ENCODE measurements around the gene CAB39. TPM values are rescaled to one million over a fixed set of nuclear protein-coding genes. Genes with fewer than 3 reads are reported as not detected.

The CAB39 gene
- total and polyA plus RNA-seq, 2 of the 8 experiments (the other 6 are each of a cell fraction or from before 2014, with no cell fraction given): 16.4 to 50.5 TPM

GRCh38 chr2:230775737-230776136, 63.1 kb downstream of the CAB39 start:
- no peak overlapping the region for H3K23ac ChIP-seq (ENCODE audit: insufficient read length)
- no peaks in the 10 kb centered on the region for H3K36me3 ChIP-seq (ENCODE audit: control insufficient read depth in 2 of 4, insufficient read depth in 4 of 4, low read length in 3 of 4)
- ChIA-PET POLR2A (ENCODE audit: partially characterized antibody) (no interaction called here), CTCF (ENCODE audit: partially characterized antibody) (interaction anchor here (0.5 to 2.3 kb wide), 4 partner anchors 11 to 41 kb away, joined by 3 to 9 read pairs (median 3); no protein-coding TSS in a partner anchor)
- no peak overlapping the region for H4K5ac ChIP-seq (ENCODE audit: insufficient read length, low read depth, low read length)
- H4K91ac ChIP-seq (replicated peaks; ENCODE audit: insufficient read length, low read length): no peak overlapping the region
- no peak overlapping the region for H2BK5ac ChIP-seq (ENCODE audit: low read depth, low read length)
- no peak overlapping the region for H3K14ac ChIP-seq (ENCODE audit: insufficient read length)
- 0 out of 2 replicates have a peak, but pooled peaks cover 2% of the 10 kb centered on the region for H3K23me2 ChIP-seq (ENCODE audit: low read depth, low read length)
- H2AK5ac ChIP-seq (ENCODE audit: low read depth, low read length): no peak overlapping the region
- no peaks in the 10 kb centered on the region; a peak in 1 of 7 replicates for H3K27me3 ChIP-seq (replicated peaks in 1 of 4; ENCODE audit: control insufficient read depth in 3 of 4, extremely low read depth in 1 of 4, insufficient read depth in 3 of 4, low read length in 3 of 4)
- DNase-seq (ENCODE audit: low read depth in 1 of 2, low spot score in 2 of 2) (no peak), FAIRE-seq (no peak)
- H3K18ac ChIP-seq (ENCODE audit: extremely low read depth, low read length): no peak overlapping the region
- WGBS, 2 experiments (ENCODE audit: extremely low coverage in 1 of 2, insufficient coverage in 1 of 2, insufficient read length in 1 of 2, insufficient replicate concordance in 2 of 2, low coverage in 1 of 2, low lambda C conversion rate in 2 of 2, missing lambda C conversion rate in 1 of 2): 85% methylated on average over 4 of the region's 4 CpGs; no CpG with 5 or more reads in 1 of the 2 experiments
- no peaks in the 10 kb centered on the region for H3K4me1 ChIP-seq (replicated peaks in 1 of 4; ENCODE audit: control insufficient read depth in 3 of 4, insufficient read depth in 4 of 4, low read length in 3 of 4)
- peaks cover 0 to 28% of the 10 kb centered on the region in 2 experiments; a peak in 2 of 4 replicates for H3K79me2 ChIP-seq (ENCODE audit: control insufficient read depth in 1 of 2, insufficient read depth in 2 of 2, low read length in 2 of 2)
- no peak overlapping the region for H2BK12ac ChIP-seq (ENCODE audit: low read depth, low read length)
- no peak overlapping the region for H4K8ac ChIP-seq (ENCODE audit: extremely low read depth, insufficient read depth, low read length)
- no peak overlapping the region for H2BK15ac ChIP-seq (ENCODE audit: low read length)
- H3K27ac ChIP-seq (ENCODE audit: low read depth, low read length): no peak overlapping the region
- H2BK120ac ChIP-seq (replicated peaks; ENCODE audit: low read depth, low read length): no peak overlapping the region
- no peak overlapping the region for H3K4ac ChIP-seq (replicated peaks; ENCODE audit: insufficient read length, low read depth, low read length)
- no peak overlapping the region for H3K4me3 ChIP-seq (ENCODE audit: extremely low read depth in 1 of 4, insufficient read depth in 2 of 4, low read depth in 3 of 4, low read length in 4 of 4)
- H2BK20ac ChIP-seq (ENCODE audit: low read length): no peak overlapping the region
- H2AFZ ChIP-seq (ENCODE audit: low read length): no peak overlapping the region
- peaks cover 0 to 2% of the 10 kb centered on the region in 2 experiments for H4K20me1 ChIP-seq (replicated peaks in 1 of 2; ENCODE audit: control insufficient read depth in 1 of 2, insufficient read depth in 2 of 2, low read length in 2 of 2)
- no peaks in the 10 kb centered on the region for H3K9me3 ChIP-seq (ENCODE audit: insufficient read depth in 2 of 2, low read depth in 1 of 2, low read length in 1 of 2)
- H3K9ac ChIP-seq (replicated peaks in 1 of 4; ENCODE audit: extremely low read depth in 1 of 4, low read depth in 3 of 4, low read length in 3 of 4): no peak overlapping the region
- H3K4me2 ChIP-seq (ENCODE audit: insufficient read depth in 1 of 2, low read depth in 2 of 2, low read length in 2 of 2): no peak overlapping the region
- H3K56ac ChIP-seq (replicated peaks; ENCODE audit: insufficient read length, low read depth, low read length): no peak overlapping the region
- no peaks in the 10 kb centered on the region; the same call in 1 of the 2 replicates for H3K79me1 ChIP-seq (ENCODE audit: low read depth, low read length)
- TF ChIP-seq CTCF (IDR thresholded peaks at IDR 0.05; ENCODE audit: control extremely low read depth in 1 of 3, insufficient read depth in 1 of 3, low read depth in 1 of 3, low read length in 3 of 3) (no peak), SP2 (IDR thresholded peaks at IDR 0.05; ENCODE audit: low read length) (no peak), TCF12 (IDR thresholded peaks at IDR 0.05; ENCODE audit: low read depth, low read length) (no peak), TBP (IDR thresholded peaks at IDR 0.05; ENCODE audit: low read depth, low read length) (no peak), BCL11A (IDR thresholded peaks at IDR 0.05; ENCODE audit: low read depth in 2 of 2, low read length in 2 of 2) (no peak), YY1 (IDR thresholded peaks at IDR 0.05; ENCODE audit: low read depth, low read length) (no peak), HDAC6 (IDR thresholded peaks at IDR 0.05; ENCODE audit: low read depth, low read length) (no peak), ATF3 (IDR thresholded peaks at IDR 0.05; ENCODE audit: insufficient read depth, low read depth, low read length) (no peak), NANOG (IDR thresholded peaks at IDR 0.05; ENCODE audit: insufficient read depth, low read depth, low read length, poor library complexity, severe bottlenecking) (no peak), RXRA (IDR thresholded peaks at IDR 0.05; ENCODE audit: insufficient read depth, low read depth, low read length) (no peak), SRF (IDR thresholded peaks at IDR 0.05; ENCODE audit: low read depth, low read length) (no peak), JUN (IDR thresholded peaks at IDR 0.05; ENCODE audit: low read depth, low read length) (no peak)

All from H1 (cell line).